GM21390 (cell line): ENCODE measurements around the gene EIF1AD.
"Not testable (repeated sequence)": the region's sequence is repeated elsewhere in the genome, so short reads cannot be mapped to it uniquely, and the experiment has no call there.

Experiments
- ATAC-seq: cut with Tn5 transposase; IDR thresholded peaks from one replicate; pipeline ENCODE4 v1.9.1; 2021; ENCODE audit not compliant: unreplicated experiment

EIF1AD gene

DNA sequence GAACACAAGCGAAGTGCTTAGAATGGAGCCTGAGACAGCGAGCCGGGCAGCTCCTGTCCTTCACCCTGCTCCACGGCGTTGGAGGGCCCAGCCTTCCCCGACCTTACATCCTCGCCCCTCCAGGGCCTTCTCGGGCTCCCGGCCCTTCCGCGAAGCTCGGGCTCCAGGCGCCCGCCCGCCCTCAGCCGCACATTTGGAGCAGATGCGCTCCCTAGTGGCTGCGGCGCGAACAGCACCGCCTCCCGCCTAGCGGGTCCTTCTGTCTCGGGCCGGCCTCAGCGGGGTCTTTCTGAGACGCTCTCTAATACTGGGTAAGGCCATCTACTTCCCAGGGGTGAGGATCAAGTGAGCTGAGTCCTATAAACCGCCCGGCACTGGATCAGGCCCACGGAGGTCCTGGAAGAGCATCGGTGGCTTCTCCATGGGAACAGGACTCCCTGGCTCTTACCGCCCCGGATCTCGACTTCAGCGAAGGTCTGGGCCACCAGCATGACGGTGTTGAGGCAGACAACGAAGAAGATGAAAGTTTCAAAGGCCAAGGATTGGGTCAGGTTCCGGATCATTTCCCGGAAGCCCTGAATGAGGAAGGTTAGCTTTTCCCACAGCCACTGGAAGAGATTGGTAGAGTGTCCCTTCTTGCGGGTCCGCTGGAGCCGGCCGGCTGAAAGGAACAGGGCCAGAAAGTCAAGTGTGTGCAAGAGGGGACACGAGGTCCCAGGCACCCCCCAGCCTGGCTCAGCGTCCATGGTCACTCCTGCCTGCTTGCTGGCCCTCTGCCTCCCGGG is 20.6 kb upstream of the EIF1AD start:
- ATAC-seq: no peak

DNA sequence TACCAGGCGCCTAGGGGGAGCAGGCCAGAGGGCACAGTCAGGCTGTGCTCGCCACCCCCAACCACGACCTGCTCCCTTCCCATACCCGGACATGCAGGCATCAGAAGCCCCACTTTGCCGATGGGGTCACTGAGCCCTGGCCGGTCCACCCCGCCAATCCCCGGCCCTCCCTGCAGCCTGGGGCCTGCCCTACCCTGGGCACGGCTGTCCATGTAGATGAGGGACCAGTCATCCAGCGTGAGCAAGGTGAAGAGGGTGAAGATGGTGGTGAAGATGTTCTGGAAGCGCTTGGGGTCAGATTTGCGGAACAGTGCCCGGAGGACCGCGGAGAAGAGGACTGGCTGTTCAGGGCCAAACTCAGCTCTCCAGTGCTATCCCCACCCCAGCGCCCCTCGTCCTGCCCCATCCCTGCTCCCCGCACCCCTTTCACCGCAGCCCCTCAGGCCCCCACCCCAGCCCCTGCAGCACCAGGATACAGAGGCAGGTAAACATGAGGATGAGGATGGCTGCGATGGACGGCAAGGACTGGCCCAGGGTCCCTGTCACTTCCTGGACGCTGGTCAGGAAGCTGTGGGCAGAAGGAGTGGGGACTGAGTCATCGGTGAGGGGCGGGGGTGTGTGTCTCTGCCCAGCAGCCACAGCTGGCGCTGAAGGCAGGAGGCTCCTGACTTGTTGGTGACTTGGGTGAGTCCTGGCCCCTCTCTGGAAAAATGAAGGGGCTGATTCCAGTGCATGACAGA is 18.8 kb upstream of the EIF1AD start:
- ATAC-seq: no peak

DNA sequence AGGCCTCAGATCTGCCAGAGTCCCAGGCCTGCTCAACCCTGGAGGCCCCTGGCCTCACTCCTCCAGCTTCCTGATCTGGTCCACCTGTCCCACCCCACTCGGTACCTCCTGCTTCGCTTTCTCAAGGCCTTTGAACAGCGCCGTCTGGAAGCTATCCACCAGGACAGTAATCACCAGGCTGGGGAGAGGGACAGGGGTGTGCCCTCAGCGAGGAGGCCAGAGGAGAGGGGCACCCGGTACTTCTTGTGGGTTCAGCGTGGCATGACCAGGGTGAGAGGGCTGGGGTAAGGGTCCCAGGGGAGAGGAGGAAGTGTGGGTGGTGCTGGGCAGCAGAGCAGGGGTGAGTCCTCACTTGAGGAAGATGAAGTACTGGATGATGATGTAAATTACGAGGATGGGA is 18.3 kb upstream of the EIF1AD start:
- no peak for ATAC-seq

DNA sequence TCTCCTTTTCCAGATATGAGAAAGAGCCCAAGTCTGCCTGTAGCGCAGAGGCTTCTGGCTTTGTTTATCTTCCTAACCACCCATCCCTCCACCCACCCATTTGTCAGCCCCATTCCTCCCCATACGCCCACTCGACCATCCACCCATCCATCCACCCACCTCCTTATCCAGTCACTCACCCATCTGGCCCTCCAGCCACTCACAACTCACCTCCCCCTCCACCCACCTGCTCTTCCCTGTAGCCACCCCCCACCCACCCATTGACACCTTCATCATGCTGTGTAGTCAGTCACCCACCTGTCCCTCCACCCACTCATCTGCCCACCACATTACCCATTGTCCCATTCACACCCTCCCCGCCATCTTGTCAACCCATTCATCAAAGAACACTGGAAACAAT is 15.4 kb upstream of the EIF1AD start:
- ATAC-seq: no peak

DNA sequence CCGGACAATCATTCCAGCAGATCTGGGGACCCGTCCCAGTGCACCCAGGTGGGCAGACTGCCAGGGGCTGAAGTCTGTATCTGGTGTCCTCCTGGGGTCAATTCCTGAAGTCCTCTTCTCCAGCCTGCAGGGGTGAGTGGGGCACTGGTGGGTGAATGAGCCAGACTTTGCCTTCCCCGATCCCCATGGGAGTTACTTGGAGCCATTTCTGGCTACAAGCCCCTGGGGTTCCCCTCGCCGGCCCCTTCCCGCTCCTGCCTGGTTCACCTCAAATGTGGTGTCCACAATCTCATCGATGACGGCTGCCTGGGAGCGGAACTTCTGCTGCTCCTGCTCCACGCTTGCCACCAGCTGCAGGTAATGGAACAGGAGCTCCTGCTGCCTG is 14.8 kb upstream of the EIF1AD start:
- ATAC-seq: no peak

DNA sequence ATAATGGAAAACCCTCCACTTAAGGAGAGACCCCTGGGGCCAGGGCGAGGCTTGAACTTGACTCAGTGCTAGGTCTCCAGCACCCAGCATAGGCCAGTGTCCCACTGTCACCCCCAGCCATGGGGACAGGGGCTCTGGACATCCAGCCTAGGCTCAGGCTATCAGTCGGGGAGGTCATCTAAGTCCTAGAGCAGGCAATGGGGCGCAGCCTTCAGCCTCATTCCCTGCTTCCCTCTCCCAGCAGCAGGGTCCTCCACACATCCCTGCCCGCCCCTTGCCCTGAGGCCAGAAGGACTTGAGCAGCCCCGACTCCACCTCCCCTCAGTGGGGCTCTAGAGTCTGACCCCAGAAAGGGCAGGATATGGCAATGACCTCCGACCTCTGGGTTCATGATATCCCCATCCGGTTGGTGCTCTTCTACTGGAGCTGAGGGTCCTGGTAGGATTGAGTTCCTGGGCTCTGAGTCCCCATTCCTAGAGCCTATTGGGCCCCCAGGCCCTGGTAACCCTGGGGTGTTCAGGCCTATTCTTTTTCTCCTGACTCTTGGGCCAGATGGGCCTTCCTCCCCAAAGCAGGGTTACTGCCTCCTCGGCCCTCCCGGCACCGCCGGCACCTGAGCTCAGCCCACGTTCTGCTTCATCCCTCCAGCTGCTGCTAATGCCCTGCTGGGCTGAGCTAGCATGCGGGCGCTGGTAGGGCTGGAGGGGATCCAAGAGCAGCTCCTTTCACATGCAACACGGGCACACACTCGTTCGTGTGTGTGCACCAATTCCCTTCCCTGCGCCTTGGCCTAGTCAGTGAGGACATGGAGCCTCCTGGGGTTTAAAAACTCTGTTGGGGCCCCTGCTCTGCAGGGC is 14.2 kb upstream of the EIF1AD start:
- no peak for ATAC-seq

DNA sequence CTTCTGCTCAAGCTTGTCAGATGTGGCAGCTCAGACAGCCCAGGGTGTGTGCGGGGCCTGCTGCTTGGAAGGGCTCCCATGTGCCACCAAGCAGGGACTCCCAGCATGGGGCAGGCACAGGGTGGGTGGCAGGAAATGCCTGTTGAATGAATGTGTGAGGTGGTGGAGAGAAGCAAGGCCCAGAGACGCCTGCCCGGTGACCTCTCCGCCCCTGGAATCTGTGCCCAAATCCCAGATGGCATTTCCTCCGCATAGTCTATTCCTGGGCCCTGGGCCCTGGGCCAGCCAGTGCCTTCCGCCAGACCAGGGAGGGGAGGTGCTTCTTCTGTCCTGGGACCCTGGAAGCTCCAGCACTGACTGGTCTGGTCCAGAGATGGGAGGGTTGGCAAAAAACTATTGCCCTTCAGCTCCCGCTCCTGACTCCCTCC is 13.5 kb upstream of the EIF1AD start:
- no peak for ATAC-seq

DNA sequence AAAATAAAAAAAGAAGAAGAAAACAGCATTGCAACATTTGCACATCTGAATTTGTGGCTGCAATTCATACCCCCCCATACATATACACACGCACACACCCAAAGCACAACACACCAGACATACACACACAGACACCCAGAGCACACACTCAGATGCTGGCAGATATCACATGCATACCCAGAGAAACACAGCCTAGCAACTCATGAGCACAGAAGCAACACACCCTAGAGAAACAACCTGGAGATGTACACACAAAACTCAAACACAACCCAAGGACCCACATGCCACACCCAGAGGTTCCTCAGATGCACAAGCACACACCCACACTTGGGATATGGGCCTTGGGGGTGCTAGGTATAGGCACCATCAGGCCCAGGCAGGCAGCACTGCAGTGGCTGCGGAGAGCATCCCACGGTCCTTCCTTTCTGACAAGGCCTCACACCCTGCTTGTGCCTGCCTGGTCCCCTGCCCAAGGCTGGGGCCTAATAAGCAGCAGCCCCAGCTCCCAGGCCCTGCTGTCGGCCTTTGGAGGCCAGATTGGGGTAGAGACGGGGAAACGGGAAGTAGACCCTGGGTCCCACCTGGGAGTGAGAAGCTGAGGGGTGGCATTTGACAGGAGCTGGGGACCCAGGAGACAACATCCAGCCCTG is 13.0 kb upstream of the EIF1AD start:
- no peak for ATAC-seq

DNA sequence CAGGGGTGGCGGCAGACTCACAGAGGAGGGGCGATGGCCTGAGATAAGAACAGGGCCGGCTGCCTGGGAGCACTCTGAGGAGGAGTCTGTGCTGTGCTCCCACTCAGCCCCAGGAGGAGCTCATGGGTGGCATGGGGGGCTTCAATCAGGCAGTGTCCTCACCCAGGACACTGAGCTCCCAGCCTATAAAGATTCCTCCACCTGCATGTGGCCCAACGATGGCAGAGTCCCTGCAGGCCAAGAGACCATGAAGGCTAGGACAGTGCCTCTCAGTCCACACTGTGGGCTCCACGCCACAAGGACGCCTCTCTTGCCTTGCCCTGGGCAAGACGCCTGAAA is 11.8 kb upstream of the EIF1AD start:
- no peak for ATAC-seq

DNA sequence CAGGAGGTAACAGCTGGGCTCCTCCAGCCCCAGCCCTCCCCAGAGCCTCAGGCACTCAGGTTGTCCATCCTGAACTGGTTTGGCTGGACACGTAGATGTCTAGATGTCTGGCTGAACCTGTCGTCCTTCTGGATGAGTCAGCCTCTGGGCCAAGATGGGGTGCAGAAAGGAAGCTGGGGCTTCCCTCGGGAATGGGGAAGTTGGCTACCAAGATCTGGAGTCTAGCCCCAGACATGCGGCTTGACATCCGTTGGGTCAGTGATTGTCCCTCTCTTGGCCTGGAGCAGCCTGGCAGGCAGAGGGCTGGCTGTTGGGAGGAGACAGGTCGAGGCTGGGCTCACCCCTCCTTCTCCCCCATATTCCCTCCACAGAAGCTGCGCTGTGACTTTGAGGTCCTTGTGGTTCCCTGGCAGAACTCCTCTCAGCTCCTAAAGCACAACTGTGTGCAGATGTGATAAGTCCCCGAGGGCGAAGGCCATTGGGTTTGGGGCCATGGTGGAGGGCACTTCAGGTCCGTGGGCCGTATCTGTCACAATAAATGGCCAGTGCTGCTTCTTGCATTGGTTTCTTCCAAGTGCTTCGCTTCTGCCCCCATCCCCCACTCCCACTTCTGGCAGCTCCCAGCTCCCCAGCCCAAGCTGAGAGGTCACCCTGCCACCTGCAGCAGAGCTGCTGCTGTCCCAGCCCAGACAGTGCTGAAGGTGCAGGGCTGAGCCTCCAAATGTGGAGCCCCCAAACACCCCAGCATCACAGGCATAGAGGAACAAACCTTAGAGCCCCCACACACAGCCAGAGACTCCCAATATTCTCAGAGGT is 11.2 kb upstream of the EIF1AD start:
- no peak for ATAC-seq

DNA sequence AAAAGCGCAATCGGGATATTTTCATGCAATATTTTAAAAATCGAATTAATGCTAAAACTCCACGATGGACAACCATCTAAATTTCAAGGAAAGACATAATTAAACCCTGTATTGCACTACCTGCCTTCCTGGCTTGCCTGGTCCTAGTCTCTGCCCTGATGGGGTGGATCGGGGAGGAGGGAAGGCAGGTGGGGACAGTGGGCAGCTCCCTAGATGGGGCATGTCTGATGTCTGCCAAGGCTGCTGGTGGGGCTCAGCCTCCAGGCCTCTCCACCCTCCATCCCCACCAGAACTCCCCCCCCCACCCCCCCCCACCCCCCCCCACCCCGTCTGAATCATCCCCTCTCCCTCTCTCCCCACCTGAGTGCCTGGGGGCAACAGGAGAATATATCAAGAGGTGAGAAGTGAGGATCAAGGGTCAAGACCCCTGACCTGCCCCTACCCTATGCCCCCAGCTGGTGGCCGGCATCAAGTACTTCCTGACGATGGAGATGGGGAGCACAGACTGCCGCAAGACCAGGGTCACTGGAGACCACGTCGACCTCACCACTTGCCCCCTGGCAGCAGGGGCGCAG is 10.5 kb upstream of the EIF1AD start:
- ATAC-seq: no peak

DNA sequence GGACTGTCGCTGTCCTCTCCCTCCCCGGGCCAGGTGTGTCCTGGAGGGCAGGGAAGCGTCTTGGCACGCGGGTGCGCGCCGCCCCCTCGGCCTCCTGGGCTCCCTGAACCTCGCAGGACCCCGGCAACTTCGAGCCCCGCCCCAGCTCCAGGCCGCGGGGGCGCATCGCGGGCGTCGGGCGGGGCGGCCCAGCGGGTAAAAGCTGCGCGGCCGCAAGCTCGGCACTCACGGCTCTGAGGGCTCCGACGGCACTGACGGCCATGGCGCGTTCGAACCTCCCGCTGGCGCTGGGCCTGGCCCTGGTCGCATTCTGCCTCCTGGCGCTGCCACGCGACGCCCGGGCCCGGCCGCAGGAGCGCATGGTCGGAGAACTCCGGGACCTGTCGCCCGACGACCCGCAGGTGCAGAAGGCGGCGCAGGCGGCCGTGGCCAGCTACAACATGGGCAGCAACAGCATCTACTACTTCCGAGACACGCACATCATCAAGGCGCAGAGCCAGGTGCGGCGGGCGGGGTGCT is 9.9 kb upstream of the EIF1AD start, which contains the start of gene CST6:
CST6 (plus strand) TSS at position 224 of the 519 bp plus-strand sequence; CDS start at position 261, 37 bp downstream.
- ATAC-seq: no peak

DNA sequence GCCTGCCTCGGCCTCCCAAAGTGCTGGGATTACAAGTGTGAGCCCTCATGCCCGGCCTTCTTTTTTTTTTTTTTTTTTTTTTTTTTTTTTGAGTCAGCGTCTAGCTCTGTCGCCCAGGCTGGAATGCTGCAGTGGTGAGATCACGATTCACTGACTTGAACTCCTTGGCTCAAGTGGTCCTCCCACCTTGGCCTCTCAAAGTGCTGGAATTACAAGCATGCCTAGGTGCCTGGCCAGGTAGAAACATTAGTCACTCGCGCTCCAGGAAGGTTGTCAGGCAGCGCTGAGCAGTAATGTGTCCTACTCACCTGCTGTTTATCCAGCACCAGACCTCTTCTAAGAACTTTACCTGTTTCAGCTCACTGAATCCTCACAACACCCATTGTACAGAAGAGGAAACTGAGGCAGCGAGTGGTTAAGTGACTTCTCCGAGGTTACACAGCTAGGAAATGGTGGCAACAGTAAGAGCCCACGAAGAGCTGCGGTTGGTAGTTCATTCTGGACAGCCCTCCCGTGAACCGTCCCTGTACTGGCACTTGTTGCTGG is 9.4 kb upstream of the EIF1AD start:
- no peak for ATAC-seq

DNA sequence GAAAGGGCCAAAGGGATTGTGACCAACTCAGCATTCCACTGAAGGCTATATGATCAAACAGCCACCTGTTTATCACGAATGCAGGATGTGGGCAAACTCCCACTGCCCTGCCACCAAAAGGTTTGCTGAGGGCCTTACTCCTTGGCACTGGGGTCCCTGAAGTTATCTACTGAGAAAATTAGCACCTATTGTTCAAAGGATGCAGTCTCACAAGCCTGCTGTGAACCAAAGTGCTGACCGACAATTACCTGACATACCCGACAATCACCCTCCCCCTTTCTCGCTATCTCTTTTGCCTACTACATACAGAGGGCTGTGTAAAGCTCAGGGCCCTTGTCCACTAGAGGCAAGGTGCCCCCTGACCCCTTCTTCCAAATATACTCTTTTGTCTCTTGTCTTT is 8.1 kb upstream of the EIF1AD start:
- not testable (repeated sequence) for ATAC-seq

DNA sequence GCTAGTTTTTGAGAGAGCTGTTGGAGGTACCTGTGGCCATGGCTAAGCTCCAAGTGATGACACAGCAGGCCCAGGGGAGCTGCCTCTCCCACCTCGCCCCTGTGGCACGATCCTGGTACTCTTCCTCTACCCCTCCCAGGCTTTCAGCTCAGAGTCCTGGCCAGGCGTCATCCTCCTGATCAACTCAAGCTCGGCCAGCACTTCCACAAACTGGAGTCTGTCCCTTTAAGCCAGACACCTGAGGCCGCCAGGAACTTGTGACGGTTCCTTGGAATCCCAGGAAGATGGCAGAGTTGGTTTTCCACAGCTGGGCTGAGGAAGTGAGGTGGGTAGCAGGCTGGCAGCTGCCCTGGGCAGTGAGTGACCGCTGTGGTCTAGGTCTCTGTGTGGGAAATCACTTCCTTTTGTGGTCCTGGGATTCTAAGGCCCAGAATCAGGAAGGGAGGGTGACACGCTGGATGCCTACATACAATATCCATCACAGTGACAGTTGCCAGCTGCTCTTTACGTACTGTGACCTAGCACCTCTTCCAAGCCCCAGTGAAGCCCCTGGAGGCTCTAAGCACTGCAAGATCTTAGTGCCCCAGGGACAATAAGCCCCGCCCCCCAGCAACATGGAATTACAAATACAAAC is 6.6 kb upstream of the EIF1AD start:
- ATAC-seq: no peak

DNA sequence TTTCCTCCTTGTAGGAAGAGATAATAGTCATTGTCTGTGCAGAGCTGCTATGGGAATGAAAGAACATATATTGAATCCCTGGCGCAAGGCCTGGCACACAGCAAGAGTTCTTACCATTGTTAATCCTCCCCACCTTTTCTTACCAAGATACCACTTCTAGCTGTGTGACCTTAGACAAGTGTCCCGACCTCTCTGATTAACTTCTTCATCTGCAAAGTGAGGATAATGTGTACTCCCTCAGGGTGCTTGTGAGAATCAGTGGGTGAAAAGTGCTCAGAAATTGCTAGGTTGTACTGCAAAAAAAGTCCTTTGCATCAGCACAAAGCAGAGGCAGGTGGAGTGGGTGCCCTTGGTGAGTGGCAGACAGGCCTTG is 6.1 kb upstream of the EIF1AD start:
- ATAC-seq: no peak

DNA sequence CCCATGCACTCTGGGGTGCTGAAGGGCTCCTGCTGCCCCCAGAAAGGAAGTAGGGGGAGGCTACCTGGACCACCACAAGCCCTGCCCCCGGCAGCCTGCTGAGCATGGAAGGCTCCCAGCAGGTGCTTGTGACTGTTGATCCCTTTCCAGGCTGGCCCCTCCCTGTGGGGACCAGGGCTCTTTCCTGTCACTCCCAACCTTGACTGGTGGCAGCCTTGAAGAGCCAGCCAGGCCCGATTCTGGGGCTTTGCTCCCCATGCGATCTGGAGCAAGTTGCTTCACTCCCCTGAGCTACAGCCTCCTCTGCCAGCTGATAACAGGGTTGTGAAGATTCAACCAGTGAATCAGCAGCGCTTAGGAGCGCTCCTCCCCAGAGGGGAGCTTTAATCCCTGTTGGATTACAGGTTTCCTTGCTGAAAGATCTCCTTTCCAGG is 5.3 kb upstream of the EIF1AD start:
- ATAC-seq: no peak

DNA sequence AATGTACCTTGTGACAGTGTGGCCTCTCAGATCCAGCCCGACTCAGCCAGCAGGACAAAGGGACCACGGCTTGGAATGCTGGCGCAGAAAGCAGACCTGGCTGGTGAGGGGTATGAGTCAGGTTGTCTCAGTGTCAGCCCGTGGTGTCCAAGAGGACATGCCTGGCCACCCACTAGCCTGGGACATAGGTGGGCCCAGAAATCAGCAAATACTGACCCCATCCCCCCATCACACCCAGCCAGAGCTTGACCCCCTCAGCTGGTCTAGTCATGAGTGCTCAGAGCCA is 4.9 kb upstream of the EIF1AD start:
- ATAC-seq: no peak
